Activated CD4-positive, CD25-positive, alpha-beta regulatory T cell treated with anti-CD3 and anti-CD28 coated beads, Interleukin-2, amount 50 U/mL, for 24 hours (primary cell): ENCODE results near the gene PCDHB4.
"Not testable (repeated sequence)": the region's sequence is repeated elsewhere in the genome, so short reads cannot be mapped to it uniquely, and the experiment has no call there.

Source experiments
- ATAC-seq, 2 donors: fragments of 150-1000 bp; cut with Tn5 transposase; one replicate each; pipeline ENCODE4 v1.10.0; 2021; ENCODE audit warnings: mild to moderate bottlenecking in 1 of 2, moderate library complexity in 1 of 2

PCDHB4 gene

GRCh38 chr5:141150224-141150992 lies 28.8 kb downstream of the PCDHB4 start:
- no peak for ATAC-seq

- no peak for ATAC-seq
These were observed 29.3 kb downstream of the PCDHB4 start for GRCh38 chr5:141150993-141151325.

GRCh38 chr5:141151632-141152031 lies 30.0 kb downstream of the PCDHB4 start:
- ATAC-seq = not testable (repeated sequence)

GRCh38 chr5:141152096-141152495 lies 30.5 kb downstream of the PCDHB4 start:
- not testable (repeated sequence) for ATAC-seq

- no peak for ATAC-seq
These were observed 34.1 kb downstream of the PCDHB4 start for GRCh38 chr5:141155540-141156374.

GRCh38 chr5:141157356-141157755 lies 35.7 kb downstream of the PCDHB4 start:
- not testable (repeated sequence) for ATAC-seq

- not testable (repeated sequence) for ATAC-seq
These were observed 36.3 kb downstream of the PCDHB4 start for GRCh38 chr5:141157901-141158300.

- ATAC-seq = no peak
These were observed 51.0 kb downstream of the PCDHB4 start, which contains the start of gene PCDHB7 for GRCh38 chr5:141172381-141173204. Gene PCDHB7 (plus strand): TSS chr5:141172644. CDS start chr5:141172836, 192 bp downstream.

- ATAC-seq = not testable (repeated sequence)
These were observed 52.9 kb downstream of the PCDHB4 start for GRCh38 chr5:141174291-141175104.
